ENCODE results near the gene SNX1.

DNA sequence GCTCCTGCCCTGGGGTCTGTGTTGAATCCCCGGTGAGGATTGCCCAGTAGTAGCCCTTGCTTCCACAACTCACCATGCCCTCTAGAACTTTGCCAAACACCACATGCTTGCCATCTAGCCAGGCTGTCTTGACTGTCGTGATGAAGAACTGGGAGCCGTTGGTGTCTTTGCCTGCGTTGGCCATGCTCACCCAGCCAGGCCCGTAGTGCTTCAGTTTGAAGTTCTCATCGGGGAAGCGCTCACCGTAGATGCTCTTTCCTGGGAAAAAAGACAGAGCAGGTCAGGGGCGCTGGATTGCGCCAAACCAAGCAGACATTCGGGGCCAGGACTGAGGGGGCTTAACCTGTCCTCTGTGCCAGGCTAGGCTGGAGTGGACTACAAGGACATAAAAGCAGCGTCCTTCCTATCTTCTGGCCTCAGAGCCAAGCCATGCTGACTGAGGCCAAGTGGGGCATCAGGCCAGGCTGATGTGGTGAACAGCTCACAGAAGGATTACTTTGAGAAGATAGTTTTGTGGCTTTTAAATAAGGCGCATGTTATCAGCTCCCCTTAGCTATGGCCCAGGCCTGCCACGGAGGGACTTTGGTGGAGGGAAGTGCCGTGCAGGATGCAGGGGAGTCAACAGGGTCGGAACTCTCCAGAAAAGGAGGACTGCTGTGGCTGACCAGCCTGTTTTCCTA is 61.0 kb downstream of the SNX1 start:
- TF ChIP-seq EZH2phosphoT487 (IDR thresholded peaks at IDR 0.05; ENCODE audit: borderline replicate concordance) = no peak
- no peak for TF ChIP-seq CTCF (conservative IDR thresholded peaks at IDR 0.05; ENCODE audit: low read length)

All from Loucy (cell line).